ENCODE results near the gene PPIP5K1.

Gene PPIP5K1

DNA sequence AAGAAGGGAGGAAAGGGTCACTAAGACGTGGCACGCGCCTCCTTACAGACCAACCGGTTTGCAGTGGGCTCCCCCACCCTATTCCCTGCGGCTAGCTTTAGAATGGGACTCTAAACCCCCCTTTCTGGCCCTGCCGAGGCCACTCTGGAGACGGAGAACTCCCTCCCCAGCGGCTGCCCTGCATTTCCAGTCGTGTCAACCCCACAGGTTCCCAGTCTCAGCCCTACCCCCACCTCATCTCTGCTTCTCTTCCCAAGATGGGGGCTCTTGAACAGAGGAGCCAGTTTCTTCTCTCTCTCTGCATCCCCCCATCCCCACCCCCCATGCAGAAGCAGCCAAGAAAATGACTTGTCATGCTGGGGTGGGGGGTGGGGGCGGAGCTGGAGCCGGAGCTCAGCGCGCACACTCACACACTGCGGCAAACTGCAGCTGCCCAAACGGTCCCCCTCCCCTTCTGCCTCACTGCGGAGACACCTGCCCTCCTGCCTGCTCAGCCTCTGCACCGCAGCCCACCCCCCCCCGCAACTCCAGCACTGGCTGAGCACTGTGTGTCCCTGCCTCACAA is 71.7 kb downstream of the PPIP5K1 start:
- Histone ChIP-seq H3K4me3 (ENCODE audit: low read depth, low read length) (no peak overlapping the region), H3K36me3 (ENCODE audit: control insufficient read depth in 2 of 2, insufficient read depth in 1 of 2, low read length in 2 of 2) (peaks cover 0 to 30% of the 10 kb centered on the region in 2 experiments; a peak in 1 of 3 replicates), H3K9me3 (ENCODE audit: control insufficient read depth, insufficient read depth, low read depth, low read length) (no peaks in the 10 kb centered on the region), H3K4me1 (ENCODE audit: control insufficient read depth, insufficient read depth, low read length) (peaks cover 7% of the 10 kb centered on the region; the same call in 1 of the 2 replicates), H3K27ac (ENCODE audit: extremely low read depth, low read depth, low read length) (no peak overlapping the region)
- ChIA-PET CTCF (interaction anchor here (0.9 to 1.0 kb wide), 2 partner anchors 37 to 77 kb away, joined by 3 to 4 read pairs; no protein-coding TSS in a partner anchor), POLR2A (no interaction called here)
- TF ChIP-seq GLIS2 (tag by site-specific recombination; IDR thresholded peaks at IDR 0.05) (peak; percentile 71), SCRT1 (tag by site-specific recombination; IDR thresholded peaks at IDR 0.05; ENCODE audit: borderline replicate concordance) (no peak), YY2 (tag by site-specific recombination; IDR thresholded peaks at IDR 0.05) (no peak), ZNF341 (tag by site-specific recombination; IDR thresholded peaks at IDR 0.05; ENCODE audit: low read depth) (peak; percentile 31; the same call in 1 of the 2 replicates), ZNF398 (tag by site-specific recombination; IDR thresholded peaks at IDR 0.05) (peak; percentile 86), ZXDB (tag by site-specific recombination; IDR thresholded peaks at IDR 0.05) (peak; percentile 34; the same call in 1 of the 2 replicates), ZFHX2 (tag by site-specific recombination; conservative IDR thresholded peaks at IDR 0.05) (peak; percentile 19; the same call in 1 of the 2 replicates), PATZ1 (tag by site-specific recombination; IDR thresholded peaks at IDR 0.05) (no peak), PBX3 (CRISPR knock-in tag; IDR thresholded peaks at IDR 0.05) (no peak), TCF7L2 (IDR thresholded peaks at IDR 0.05; ENCODE audit: borderline replicate concordance, low read depth, low read length) (no peak), KLF9 (tag by site-specific recombination; IDR thresholded peaks at IDR 0.05; ENCODE audit: low read depth) (0 out of 2 replicates have a peak, but pooled peaks have one; percentile 12), ZIC2 (tag by site-specific recombination; IDR thresholded peaks at IDR 0.05) (peak; percentile 40; the same call in 1 of the 2 replicates), GLIS1 (tag by site-specific recombination; IDR thresholded peaks at IDR 0.05) (0 out of 2 replicates have a peak, but pooled peaks have one; percentile 16), ZNF214 (tag by site-specific recombination; IDR thresholded peaks at IDR 0.05; ENCODE audit: borderline replicate concordance) (no peak), TSHZ1 (tag by site-specific recombination; IDR thresholded peaks at IDR 0.05; ENCODE audit: borderline replicate concordance) (no peak), OVOL3 (tag by site-specific recombination; IDR thresholded peaks at IDR 0.05) (no peak), BCL11B (tag by site-specific recombination; IDR thresholded peaks at IDR 0.05; ENCODE audit: low read depth) (no peak), ZNF785 (tag by site-specific recombination; IDR thresholded peaks at IDR 0.05) (no peak), ZNF335 (tag by site-specific recombination; conservative IDR thresholded peaks at IDR 0.05) (peak; percentile 56), ZBTB11 (tag by site-specific recombination; conservative IDR thresholded peaks at IDR 0.05; ENCODE audit: low read depth) (no peak)
- TF ChIP-seq, protein P1, sequence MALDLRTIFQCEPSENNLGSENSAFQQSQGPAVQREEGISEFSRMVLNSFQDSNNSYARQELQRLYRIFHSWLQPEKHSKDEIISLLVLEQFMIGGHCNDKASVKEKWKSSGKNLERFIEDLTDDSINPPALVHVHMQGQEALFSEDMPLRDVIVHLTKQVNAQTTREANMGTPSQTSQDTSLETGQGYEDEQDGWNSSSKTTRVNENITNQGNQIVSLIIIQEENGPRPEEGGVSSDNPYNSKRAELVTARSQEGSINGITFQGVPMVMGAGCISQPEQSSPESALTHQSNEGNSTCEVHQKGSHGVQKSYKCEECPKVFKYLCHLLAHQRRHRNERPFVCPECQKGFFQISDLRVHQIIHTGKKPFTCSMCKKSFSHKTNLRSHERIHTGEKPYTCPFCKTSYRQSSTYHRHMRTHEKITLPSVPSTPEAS (tag by site-specific recombination; IDR thresholded peaks at IDR 0.05), result no peak
- TF ChIP-seq, protein P2, sequence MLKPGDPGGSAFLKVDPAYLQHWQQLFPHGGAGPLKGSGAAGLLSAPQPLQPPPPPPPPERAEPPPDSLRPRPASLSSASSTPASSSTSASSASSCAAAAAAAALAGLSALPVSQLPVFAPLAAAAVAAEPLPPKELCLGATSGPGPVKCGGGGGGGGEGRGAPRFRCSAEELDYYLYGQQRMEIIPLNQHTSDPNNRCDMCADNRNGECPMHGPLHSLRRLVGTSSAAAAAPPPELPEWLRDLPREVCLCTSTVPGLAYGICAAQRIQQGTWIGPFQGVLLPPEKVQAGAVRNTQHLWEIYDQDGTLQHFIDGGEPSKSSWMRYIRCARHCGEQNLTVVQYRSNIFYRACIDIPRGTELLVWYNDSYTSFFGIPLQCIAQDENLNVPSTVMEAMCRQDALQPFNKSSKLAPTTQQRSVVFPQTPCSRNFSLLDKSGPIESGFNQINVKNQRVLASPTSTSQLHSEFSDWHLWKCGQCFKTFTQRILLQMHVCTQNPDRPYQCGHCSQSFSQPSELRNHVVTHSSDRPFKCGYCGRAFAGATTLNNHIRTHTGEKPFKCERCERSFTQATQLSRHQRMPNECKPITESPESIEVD (tag by site-specific recombination; IDR thresholded peaks at IDR 0.05), result no peak

Data from HEK293 (cell line).